ENCODE data around the gene SPOCK1.

Gene SPOCK1

GRCh38 chr5:137496919-137497318 is 2.2 kb downstream of the SPOCK1 start:
- no peak for DNase-seq (ENCODE audit: low read depth in 1 of 2, low spot score in 1 of 2)
- H3K27ac ChIP-seq (replicated peaks), result no peak overlapping the region
- TF ChIP-seq POLR2AphosphoS5 (IDR thresholded peaks at IDR 0.05; ENCODE audit: low read depth), result no peak
- no peak for TF ChIP-seq SPI1 (IDR thresholded peaks at IDR 0.05; ENCODE audit: borderline replicate concordance, low read depth)
- no peak for TF ChIP-seq CTCF (IDR thresholded peaks at IDR 0.05; ENCODE audit: insufficient read depth, low read length)
- no peak for TF ChIP-seq REST (IDR thresholded peaks at IDR 0.05; ENCODE audit: insufficient replicate concordance, low read depth)
- no peak for TF ChIP-seq GABPA (IDR thresholded peaks at IDR 0.05; ENCODE audit: low read depth)
- no peaks in the 10 kb centered on the region for H3K27me3 ChIP-seq (ENCODE audit: insufficient read depth, poor library complexity, severe bottlenecking)
- H3K4me3 ChIP-seq (replicated peaks; ENCODE audit: insufficient read depth, low read length), result no peak overlapping the region

- no peaks in the 10 kb centered on the region for H3K27me3 ChIP-seq (ENCODE audit: insufficient read depth, poor library complexity, severe bottlenecking)
- DNase-seq (ENCODE audit: low read depth in 1 of 2, low spot score in 1 of 2), result no peak
- H3K4me3 ChIP-seq (replicated peaks; ENCODE audit: insufficient read depth, low read length), result no peak overlapping the region
- TF ChIP-seq REST (IDR thresholded peaks at IDR 0.05; ENCODE audit: insufficient replicate concordance, low read depth) (no peak), CTCF (IDR thresholded peaks at IDR 0.05; ENCODE audit: insufficient read depth, low read length) (no peak)
- no peak overlapping the region for H3K27ac ChIP-seq (replicated peaks)
Observed at GRCh38 chr5:137492331-137492730, 6.8 kb downstream of the SPOCK1 start.

GRCh38 chr5:137491121-137491520 is 8.0 kb downstream of the SPOCK1 start:
- no peak overlapping the region for H3K4me3 ChIP-seq (replicated peaks; ENCODE audit: insufficient read depth, low read length)
- TF ChIP-seq SPI1 (IDR thresholded peaks at IDR 0.05; ENCODE audit: borderline replicate concordance, low read depth), result no peak
- no peak for TF ChIP-seq CTCF (IDR thresholded peaks at IDR 0.05; ENCODE audit: insufficient read depth, low read length)
- no peak for TF ChIP-seq REST (IDR thresholded peaks at IDR 0.05; ENCODE audit: insufficient replicate concordance, low read depth)
- no peak for TF ChIP-seq GABPA (IDR thresholded peaks at IDR 0.05; ENCODE audit: low read depth)
- TF ChIP-seq POLR2AphosphoS5 (IDR thresholded peaks at IDR 0.05; ENCODE audit: low read depth), result no peak
- no peak for DNase-seq (ENCODE audit: low read depth in 1 of 2, low spot score in 1 of 2)
- no peak overlapping the region for H3K27ac ChIP-seq (replicated peaks)
- no peaks in the 10 kb centered on the region for H3K27me3 ChIP-seq (ENCODE audit: insufficient read depth, poor library complexity, severe bottlenecking)

All from HL-60 (cell line).